NCI-H1105 (cell line): ENCODE data around the gene THEM4.
"Not testable (repeated sequence)": the region's sequence is repeated elsewhere in the genome, so short reads cannot be mapped to it uniquely, and the experiment has no call there.

Experiments used
- DNase-seq: peaks from one replicate; lab custom pipeline; 2025; lab: John Stamatoyannopoulos, UW

Gene THEM4

GRCh38 chr1:151934048-151934493 is 24.8 kb upstream of the THEM4 start:
- peak; percentile 46 for DNase-seq

- DNase-seq: no peak
Measured at GRCh38 chr1:151924691-151925587, 15.6 kb upstream of the THEM4 start.

- DNase-seq: no peak
Measured at GRCh38 chr1:151923422-151923821, 14.1 kb upstream of the THEM4 start.

GRCh38 chr1:151920149-151920548 is 10.8 kb upstream of the THEM4 start:
- DNase-seq: no peak

- no peak for DNase-seq
Measured at GRCh38 chr1:151918819-151919610, 9.7 kb upstream of the THEM4 start.

GRCh38 chr1:151918156-151918555 is 8.8 kb upstream of the THEM4 start:
- DNase-seq: no peak

- no peak for DNase-seq
Measured at GRCh38 chr1:151916726-151917370, 7.5 kb upstream of the THEM4 start.

GRCh38 chr1:151915061-151915686 is 5.9 kb upstream of the THEM4 start:
- DNase-seq: no peak

- no peak for DNase-seq
Measured at GRCh38 chr1:151914076-151914475, 4.8 kb upstream of the THEM4 start.

- DNase-seq: no peak
Measured at GRCh38 chr1:151912973-151913372, 3.7 kb upstream of the THEM4 start.

GRCh38 chr1:151908228-151908691 is 1.1 kb downstream of the THEM4 start:
- DNase-seq: no peak

GRCh38 chr1:151907363-151908139 is 1.8 kb downstream of the THEM4 start:
- no peak for DNase-seq

- DNase-seq: not testable (repeated sequence)
Measured at GRCh38 chr1:151906324-151906645, 3.0 kb downstream of the THEM4 start.

- not testable (repeated sequence) for DNase-seq
Measured at GRCh38 chr1:151905443-151906323, 3.6 kb downstream of the THEM4 start.

GRCh38 chr1:151905070-151905442 is 4.3 kb downstream of the THEM4 start:
- no peak for DNase-seq

- no peak for DNase-seq
Measured at GRCh38 chr1:151902858-151903257, 6.5 kb downstream of the THEM4 start.

- DNase-seq: not testable (repeated sequence)
Measured at GRCh38 chr1:151900804-151901203, 8.5 kb downstream of the THEM4 start.

GRCh38 chr1:151898519-151898991 is 10.8 kb downstream of the THEM4 start:
- DNase-seq: no peak

GRCh38 chr1:151897991-151898431 is 11.3 kb downstream of the THEM4 start:
- no peak for DNase-seq
